Psoas muscle (tissue), 8 donors: ENCODE data around the gene STT3B. TPM values are rescaled to one million over a fixed set of nuclear protein-coding genes. Genes with fewer than 3 reads are reported as not detected.
A peak's percentile ranks its signal among the peaks of the same experiment; 100 is the strongest.

ENCODE experiments used
- ATAC-seq, 4 donors: fragments of 200-7000 bp; cut with Tn5 transposase; one replicate each; pipeline ENCODE4 v1.9.1; 2020; ENCODE audit warnings: moderate library complexity in 3 of 4, mild to moderate bottlenecking in 2 of 4
- DNase-seq, 2 donors: peaks; one replicate each; pipeline ENCODE4 v3.0.0-alpha.2; 2020
- H3K27ac ChIP-seq: fragments of 200-600 bp; one replicate; pipeline ENCODE4 v1.8.0; 2022
- H3K27me3 ChIP-seq, 3 donors: fragments of 200-600 bp in 1 of 3; one replicate each; pipeline versions ENCODE4 v1.6.1 to v1.8.0; 2013 to 2022; ENCODE audit warnings: low read length in 2 of 3, mild to moderate bottlenecking in 2 of 3, moderate library complexity in 1 of 3; ENCODE audit not compliant: insufficient read depth in 3 of 3
- H3K36me3 ChIP-seq, 2 donors: fragments of 200-600 bp in 1 of 2; one replicate each; pipeline versions ENCODE4 v1.6.1 to v1.8.0; 2013 to 2022; ENCODE audit warnings: low read depth in 1 of 2, mild to moderate bottlenecking in 1 of 2, moderate library complexity in 1 of 2; ENCODE audit not compliant: insufficient read depth in 1 of 2
- H3K4me1 ChIP-seq: fragments of 200-600 bp; one replicate; pipeline ENCODE4 v1.8.0; 2022
- H3K4me3 ChIP-seq: fragments of 200-600 bp; one replicate; pipeline ENCODE4 v1.8.0; 2022; ENCODE audit warnings: mild to moderate bottlenecking
- H3K9me3 ChIP-seq: fragments of 200-600 bp; one replicate; pipeline ENCODE4 v1.8.0; 2022
- CTCF ChIP-seq: fragments of 200-600 bp; IDR thresholded peaks from one replicate; pipeline ENCODE4 v1.8.0; 2022; ENCODE audit warnings: antibody characterized with exemption
- WGBS, 3 donors: extraction: QIAGEN DNeasy Blood & Tissue Kit; methylation state at CpG; one replicate each; pipeline versions ENCODE4 v1.1.6 to v1.1.7; 2013; 5-methylcytosine and 5-hydroxymethylcytosine counted together
- intact Hi-C, 2 donors: fragments of 100-400 bp; cut with DNase I; formaldehyde crosslinking; loops; one replicate each; pipeline versions ENCODE4 v1.11.0 to v1.14.2; 2022
- polyA plus RNA-seq, 3 donors: library from polyadenylated mRNA; stranded (reverse); fragments of 200-250 nt; gene quantifications; one replicate each; pipeline ENCODE4 v1.2.3, GENCODE V29; 2013
- total RNA-seq, 4 donors: library from RNA; stranded (reverse); fragmentation: NEBNext Ultra II Directional in 2 of 4; extraction: Animal tissue kit (Norgen Biotek cat#: 25700) in 2 of 4; gene quantifications; one replicate each; pipeline versions ENCODE4 v1.2.1 to v1.2.4, GENCODE V29; 2021 to 2023
- donor health status: healthy with polysubstance abuse.
- donor health status: DM: no; HTN: no; CAD: no; lungs with moderate emphysema.
- donor health status: Bipolar disorder and iron deficiency.
- donor health status: healthy.
- donor health status: DM: yes; HTN: yes; CAD: no.
- donor health status: DM: no; HTN: no; CAD: no.
- donor health status: DM: no; HTN: no; CAD: no.
- donor health status: DM: yes; HTN: yes; CAD: no.

The STT3B gene
- total and polyA plus RNA-seq, 7 donors, result 33.8 to 95.5 (median 56.9) TPM

- ATAC-seq (no peak), DNase-seq (no peak)
- H3K27me3 ChIP-seq, result no peaks in the 10 kb centered on the region
- WGBS, 3 donors, result 96 to 100% (median 100%) methylated on average over 1 of the region's 1 CpG
- H3K4me1 ChIP-seq, result no peaks in the 10 kb centered on the region
- H3K4me3 ChIP-seq, result no peak overlapping the region
- TF ChIP-seq CTCF, result no peak
- H3K9me3 ChIP-seq, result no peaks in the 10 kb centered on the region
- no peaks in the 10 kb centered on the region for H3K36me3 ChIP-seq
- intact Hi-C loops, result no loop called here
- H3K27ac ChIP-seq, result no peak overlapping the region
Observed at GRCh38 chr3:31523543-31523942, 9.2 kb upstream of the STT3B start.

- Histone ChIP-seq H3K36me3 (no peaks in the 10 kb centered on the region), H3K27ac (no peak overlapping the region), H3K9me3 (no peaks in the 10 kb centered on the region), H3K4me1 (no peaks in the 10 kb centered on the region), H3K27me3 (no peaks in the 10 kb centered on the region), H3K4me3 (no peak overlapping the region)
- no peak for TF ChIP-seq CTCF
- DNase-seq (no peak), ATAC-seq (no peak)
- intact Hi-C loops, result no loop called here
Observed at GRCh38 chr3:31525532-31525931, 7.2 kb upstream of the STT3B start.

- intact Hi-C loops, result no loop called here
- no peak for ATAC-seq
- peaks cover 2% of the 10 kb centered on the region for H3K4me1 ChIP-seq
- WGBS, 3 donors, result 0 to 33% (median 0%) methylated on average over 1 of the region's 1 CpG
- no peak overlapping the region for H3K4me3 ChIP-seq
- no peaks in the 10 kb centered on the region for H3K9me3 ChIP-seq
- H3K27ac ChIP-seq, result no peak overlapping the region
- no peak for DNase-seq
- H3K36me3 ChIP-seq, result no peaks in the 10 kb centered on the region
- no peaks in the 10 kb centered on the region for H3K27me3 ChIP-seq
- no peak for TF ChIP-seq CTCF
Observed at GRCh38 chr3:31529421-31529820, 3.3 kb upstream of the STT3B start.

GRCh38 chr3:31530039-31530959 lies 2.4 kb upstream of the STT3B start:
- H3K36me3 ChIP-seq, result no peaks in the 10 kb centered on the region
- peak overlapping the region; percentile 88 for H3K4me3 ChIP-seq
- peaks cover 9% of the 10 kb centered on the region for H3K4me1 ChIP-seq
- no peak for ATAC-seq
- no peak overlapping the region for H3K27ac ChIP-seq
- intact Hi-C loops, result loop anchor here (5.0 to 10.0 kb wide), 3 partner anchors 47 to 765 kb away; no protein-coding TSS in a partner anchor
- H3K27me3 ChIP-seq, result no peaks in the 10 kb centered on the region
- 88 to 96% (median 90%) methylated on average over 11 of the region's 11 CpGs for WGBS, 3 donors
- TF ChIP-seq CTCF, result no peak
- no peaks in the 10 kb centered on the region for H3K9me3 ChIP-seq
- no peak for DNase-seq
